Ishikawa (cell line): Measurements from ENCODE around the gene EFHD1.

Source experiments
- EGR1 ChIP-seq: IDR thresholded peaks from 2 replicates; pipeline ENCODE4 v1.6.1; 2012
- NFIC ChIP-seq: IDR thresholded peaks from 2 replicates; pipeline ENCODE4 v1.6.1; 2012
- RAD21 ChIP-seq: IDR thresholded peaks from 2 replicates; pipeline ENCODE4 v1.6.1; 2012; ENCODE audit warnings: low read depth
- TAF1 ChIP-seq: IDR thresholded peaks from 2 replicates; pipeline ENCODE4 v1.6.1; 2012; ENCODE audit warnings: low read depth, mild to moderate bottlenecking
- YY1 ChIP-seq: IDR thresholded peaks from 2 replicates; pipeline ENCODE4 v1.6.1; 2012; ENCODE audit warnings: low read depth
- TF ChIP-seq, protein P1 (sequence below): IDR thresholded peaks from 2 replicates; pipeline ENCODE4 v1.6.1; 2012; ENCODE audit warnings: low read depth, mild to moderate bottlenecking

DNA sequence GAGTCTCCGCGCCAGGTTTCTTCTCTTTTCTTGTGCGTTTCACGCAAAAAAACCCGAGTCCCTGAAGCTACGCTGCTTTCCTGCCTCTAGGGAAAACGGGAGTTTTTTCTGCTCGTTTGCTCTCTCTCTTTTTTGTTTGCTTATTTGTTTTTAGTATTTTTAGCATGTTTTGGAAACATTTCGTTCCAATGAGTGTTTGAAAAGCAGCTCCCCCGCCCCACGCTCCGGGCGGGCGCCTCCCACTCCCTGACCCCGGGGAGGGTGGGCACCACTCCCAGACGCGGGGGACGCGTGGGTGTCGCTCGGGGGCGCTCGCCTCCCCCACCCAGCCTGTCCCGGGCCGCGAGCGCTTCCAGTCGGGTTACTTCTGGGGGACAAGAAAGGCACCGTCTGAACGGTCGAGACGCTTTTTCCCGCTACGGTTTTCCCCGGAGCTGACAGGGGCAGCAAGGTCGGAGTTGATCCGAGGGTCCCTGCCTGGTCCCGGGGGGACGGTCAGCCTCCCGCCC lies 446 bp upstream of the EFHD1 start:
- TF ChIP-seq YY1: no peak
- peak; percentile 67 for TF ChIP-seq EGR1
- TF ChIP-seq TAF1: 0 out of 2 replicates have a peak, but pooled peaks have one; percentile 20
- TF ChIP-seq NFIC: no peak
- TF ChIP-seq, protein P1, sequence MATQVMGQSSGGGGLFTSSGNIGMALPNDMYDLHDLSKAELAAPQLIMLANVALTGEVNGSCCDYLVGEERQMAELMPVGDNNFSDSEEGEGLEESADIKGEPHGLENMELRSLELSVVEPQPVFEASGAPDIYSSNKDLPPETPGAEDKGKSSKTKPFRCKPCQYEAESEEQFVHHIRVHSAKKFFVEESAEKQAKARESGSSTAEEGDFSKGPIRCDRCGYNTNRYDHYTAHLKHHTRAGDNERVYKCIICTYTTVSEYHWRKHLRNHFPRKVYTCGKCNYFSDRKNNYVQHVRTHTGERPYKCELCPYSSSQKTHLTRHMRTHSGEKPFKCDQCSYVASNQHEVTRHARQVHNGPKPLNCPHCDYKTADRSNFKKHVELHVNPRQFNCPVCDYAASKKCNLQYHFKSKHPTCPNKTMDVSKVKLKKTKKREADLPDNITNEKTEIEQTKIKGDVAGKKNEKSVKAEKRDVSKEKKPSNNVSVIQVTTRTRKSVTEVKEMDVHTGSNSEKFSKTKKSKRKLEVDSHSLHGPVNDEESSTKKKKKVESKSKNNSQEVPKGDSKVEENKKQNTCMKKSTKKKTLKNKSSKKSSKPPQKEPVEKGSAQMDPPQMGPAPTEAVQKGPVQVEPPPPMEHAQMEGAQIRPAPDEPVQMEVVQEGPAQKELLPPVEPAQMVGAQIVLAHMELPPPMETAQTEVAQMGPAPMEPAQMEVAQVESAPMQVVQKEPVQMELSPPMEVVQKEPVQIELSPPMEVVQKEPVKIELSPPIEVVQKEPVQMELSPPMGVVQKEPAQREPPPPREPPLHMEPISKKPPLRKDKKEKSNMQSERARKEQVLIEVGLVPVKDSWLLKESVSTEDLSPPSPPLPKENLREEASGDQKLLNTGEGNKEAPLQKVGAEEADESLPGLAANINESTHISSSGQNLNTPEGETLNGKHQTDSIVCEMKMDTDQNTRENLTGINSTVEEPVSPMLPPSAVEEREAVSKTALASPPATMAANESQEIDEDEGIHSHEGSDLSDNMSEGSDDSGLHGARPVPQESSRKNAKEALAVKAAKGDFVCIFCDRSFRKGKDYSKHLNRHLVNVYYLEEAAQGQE: no peak
- TF ChIP-seq RAD21: no peak
